PFSK-1 (cell line): Measurements from ENCODE around the gene TPPP.

Source experiments
- FOXP2 ChIP-seq: optimal IDR thresholded peaks from 2 replicates; pipeline ENCODE3; 2011; ENCODE audit warnings: borderline replicate concordance, control low read depth, inconsistent platforms; ENCODE audit not compliant: insufficient read depth; ENCODE audit errors: extremely low read length, extremely low read depth
- SIN3A ChIP-seq: IDR thresholded peaks from 2 replicates; pipeline ENCODE4 v1.6.1; 2012; ENCODE audit warnings: mild to moderate bottlenecking, low read length, moderate library complexity, borderline replicate concordance; ENCODE audit not compliant: insufficient read depth
- TAF1 ChIP-seq: IDR thresholded peaks from 2 replicates; pipeline ENCODE4 v1.6.1; 2012; ENCODE audit warnings: low read length, control low read depth, borderline replicate concordance; ENCODE audit not compliant: insufficient read depth

- no peak for TF ChIP-seq SIN3A
- no peak for TF ChIP-seq FOXP2
- no peak for TF ChIP-seq TAF1
These were observed 76.6 kb downstream of the TPPP start for GRCh38 chr5:616484-617039.
